Gastroesophageal sphincter (tissue), 3 donors: ENCODE measurements around the gene CTSW.

Experiments used
- EP300 ChIP-seq: sonication (generic); formaldehyde crosslinking; IDR thresholded peaks from one replicate; pipeline ENCODE4 v1.6.1; 2017; ENCODE audit warnings: antibody characterized with exemption, mild to moderate bottlenecking
- TF ChIP-seq, protein P1 (sequence below), 4 experiments: fragments of 200-600 bp in 2 of 4; fragments of 450-650 bp in 2 of 4; sonication (generic) in 1 of 4; IDR thresholded peaks; one replicate each; pipeline ENCODE4 v1.5.1; 2017 to 2019; ENCODE audit warnings: antibody characterized with exemption in 4 of 4, mild to moderate bottlenecking in 2 of 4, moderate library complexity in 2 of 4

DNA sequence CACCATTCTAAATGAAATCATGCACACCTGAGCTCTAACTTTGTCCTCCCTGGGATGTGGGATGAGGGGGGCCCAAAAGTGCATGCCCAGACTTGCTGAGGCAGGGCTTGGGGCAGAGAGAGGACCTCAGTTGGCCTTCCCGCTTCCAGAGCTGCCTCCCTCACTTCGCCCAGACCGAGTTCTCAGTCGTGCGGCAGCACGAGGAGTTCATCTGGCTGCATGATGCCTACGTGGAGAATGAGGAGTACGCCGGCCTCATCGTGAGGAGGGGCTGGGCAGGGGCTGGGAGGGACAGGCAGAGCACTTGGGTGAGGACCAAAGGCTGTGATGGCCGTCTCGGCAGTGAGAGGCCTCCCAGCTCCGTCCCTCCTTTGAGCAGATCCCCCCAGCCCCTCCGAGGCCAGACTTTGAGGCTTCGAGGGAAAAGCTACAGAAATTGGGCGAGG is 29.8 kb upstream of the CTSW start:
- TF ChIP-seq EP300: no peak
- TF ChIP-seq, protein P1, sequence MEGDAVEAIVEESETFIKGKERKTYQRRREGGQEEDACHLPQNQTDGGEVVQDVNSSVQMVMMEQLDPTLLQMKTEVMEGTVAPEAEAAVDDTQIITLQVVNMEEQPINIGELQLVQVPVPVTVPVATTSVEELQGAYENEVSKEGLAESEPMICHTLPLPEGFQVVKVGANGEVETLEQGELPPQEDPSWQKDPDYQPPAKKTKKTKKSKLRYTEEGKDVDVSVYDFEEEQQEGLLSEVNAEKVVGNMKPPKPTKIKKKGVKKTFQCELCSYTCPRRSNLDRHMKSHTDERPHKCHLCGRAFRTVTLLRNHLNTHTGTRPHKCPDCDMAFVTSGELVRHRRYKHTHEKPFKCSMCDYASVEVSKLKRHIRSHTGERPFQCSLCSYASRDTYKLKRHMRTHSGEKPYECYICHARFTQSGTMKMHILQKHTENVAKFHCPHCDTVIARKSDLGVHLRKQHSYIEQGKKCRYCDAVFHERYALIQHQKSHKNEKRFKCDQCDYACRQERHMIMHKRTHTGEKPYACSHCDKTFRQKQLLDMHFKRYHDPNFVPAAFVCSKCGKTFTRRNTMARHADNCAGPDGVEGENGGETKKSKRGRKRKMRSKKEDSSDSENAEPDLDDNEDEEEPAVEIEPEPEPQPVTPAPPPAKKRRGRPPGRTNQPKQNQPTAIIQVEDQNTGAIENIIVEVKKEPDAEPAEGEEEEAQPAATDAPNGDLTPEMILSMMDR (IDR thresholded peaks at IDR 0.05): no peak
